ENCODE measurements around the gene NKX3-2. TPM values are rescaled to one million over a fixed set of nuclear protein-coding genes. Genes with fewer than 3 reads are reported as not detected.

NKX3-2 gene
- total and polyA plus RNA-seq, 8 donors, result 0.06 to 4.6 (median 0.24) TPM; not detected in 2

DNA sequence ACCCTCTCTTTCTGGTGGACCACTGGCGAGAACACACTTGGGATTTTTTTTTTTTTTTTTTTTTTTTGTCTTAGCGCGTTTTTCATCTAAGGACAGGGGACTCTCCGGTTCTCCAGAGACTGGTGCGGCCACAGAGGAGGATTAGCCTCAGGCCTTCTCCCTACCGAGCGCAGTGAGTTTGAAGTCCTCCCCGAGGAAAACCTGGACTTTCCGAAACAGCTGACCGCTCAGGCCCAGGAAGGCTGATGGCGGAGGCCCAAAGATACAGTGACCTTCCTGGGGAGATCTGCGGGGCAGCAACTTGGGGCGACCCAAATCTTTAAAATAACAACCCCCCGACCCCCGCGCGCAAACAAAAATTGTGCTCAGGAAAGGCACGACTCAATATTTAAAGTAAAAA, 9.2 kb downstream of the NKX3-2 start:
- H3K27me3 ChIP-seq, result peaks cover 35 to 100% (median 98%) of the 10 kb centered on the region in 3 donors
- no peaks in the 10 kb centered on the region for H3K36me3 ChIP-seq
- no peak overlapping the region for H3K4me3 ChIP-seq
- no peak overlapping the region for H3K27ac ChIP-seq
- H3K4me1 ChIP-seq, result peaks cover 6 to 49% (median 20%) of the 10 kb centered on the region in 4 donors
- WGBS, 5 donors, result 5 to 12% (median 9%) methylated on average over 17 to 18 of the region's 18 CpGs
- H3K9me3 ChIP-seq, result peaks cover 0 to 16% (median 4%) of the 10 kb centered on the region in 4 donors
- intact Hi-C loops (cut with DNase I; ENCODE audit: low total_unique reads), result no loop called here
- DNase-seq, result no peak
- TF ChIP-seq POLR2AphosphoS5 (IDR thresholded peaks at IDR 0.05), result no peak
- TF ChIP-seq POLR2A (IDR thresholded peaks at IDR 0.05), result no peak
- no peak for TF ChIP-seq EP300 (IDR thresholded peaks at IDR 0.05)
- TF ChIP-seq, protein P1, sequence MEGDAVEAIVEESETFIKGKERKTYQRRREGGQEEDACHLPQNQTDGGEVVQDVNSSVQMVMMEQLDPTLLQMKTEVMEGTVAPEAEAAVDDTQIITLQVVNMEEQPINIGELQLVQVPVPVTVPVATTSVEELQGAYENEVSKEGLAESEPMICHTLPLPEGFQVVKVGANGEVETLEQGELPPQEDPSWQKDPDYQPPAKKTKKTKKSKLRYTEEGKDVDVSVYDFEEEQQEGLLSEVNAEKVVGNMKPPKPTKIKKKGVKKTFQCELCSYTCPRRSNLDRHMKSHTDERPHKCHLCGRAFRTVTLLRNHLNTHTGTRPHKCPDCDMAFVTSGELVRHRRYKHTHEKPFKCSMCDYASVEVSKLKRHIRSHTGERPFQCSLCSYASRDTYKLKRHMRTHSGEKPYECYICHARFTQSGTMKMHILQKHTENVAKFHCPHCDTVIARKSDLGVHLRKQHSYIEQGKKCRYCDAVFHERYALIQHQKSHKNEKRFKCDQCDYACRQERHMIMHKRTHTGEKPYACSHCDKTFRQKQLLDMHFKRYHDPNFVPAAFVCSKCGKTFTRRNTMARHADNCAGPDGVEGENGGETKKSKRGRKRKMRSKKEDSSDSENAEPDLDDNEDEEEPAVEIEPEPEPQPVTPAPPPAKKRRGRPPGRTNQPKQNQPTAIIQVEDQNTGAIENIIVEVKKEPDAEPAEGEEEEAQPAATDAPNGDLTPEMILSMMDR (IDR thresholded peaks at IDR 0.05), result no peak

DNA sequence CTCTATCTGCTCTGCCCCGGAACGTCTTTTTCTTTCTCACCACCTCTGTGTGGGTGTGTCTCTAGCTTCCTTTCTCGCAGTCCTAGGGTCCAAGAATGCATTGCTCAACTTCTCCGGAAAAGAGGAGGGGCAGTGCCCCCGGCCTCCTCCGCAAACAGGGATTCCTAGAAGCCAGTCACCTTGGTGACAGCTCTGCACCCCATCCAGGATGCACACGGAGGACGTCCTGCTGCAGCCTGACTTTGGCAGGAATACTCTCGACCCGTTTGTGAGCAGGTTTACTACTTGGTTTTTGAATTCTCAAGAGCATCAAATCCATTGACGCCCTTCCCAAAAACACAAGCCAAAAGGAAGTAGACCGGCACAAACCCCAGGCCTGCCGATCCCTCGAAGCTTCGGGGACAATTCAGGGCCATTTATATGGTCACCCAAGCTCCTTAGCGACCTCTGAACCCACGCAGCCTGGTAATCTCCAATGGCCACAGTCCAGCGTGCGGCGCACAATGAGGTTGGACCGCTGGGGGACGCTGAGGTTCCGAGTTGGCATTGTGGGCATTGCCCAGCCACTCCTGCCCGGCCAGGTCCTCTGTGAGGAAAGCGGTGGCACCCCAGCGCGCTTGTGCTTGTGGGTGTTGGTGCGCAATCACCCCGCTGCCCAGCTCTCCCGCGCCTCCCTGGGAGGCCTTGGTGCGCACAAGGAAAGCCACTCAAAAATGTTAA, 9.8 kb downstream of the NKX3-2 start:
- H3K27me3 ChIP-seq, result peaks cover 32 to 100% (median 98%) of the 10 kb centered on the region in 3 donors

DNA sequence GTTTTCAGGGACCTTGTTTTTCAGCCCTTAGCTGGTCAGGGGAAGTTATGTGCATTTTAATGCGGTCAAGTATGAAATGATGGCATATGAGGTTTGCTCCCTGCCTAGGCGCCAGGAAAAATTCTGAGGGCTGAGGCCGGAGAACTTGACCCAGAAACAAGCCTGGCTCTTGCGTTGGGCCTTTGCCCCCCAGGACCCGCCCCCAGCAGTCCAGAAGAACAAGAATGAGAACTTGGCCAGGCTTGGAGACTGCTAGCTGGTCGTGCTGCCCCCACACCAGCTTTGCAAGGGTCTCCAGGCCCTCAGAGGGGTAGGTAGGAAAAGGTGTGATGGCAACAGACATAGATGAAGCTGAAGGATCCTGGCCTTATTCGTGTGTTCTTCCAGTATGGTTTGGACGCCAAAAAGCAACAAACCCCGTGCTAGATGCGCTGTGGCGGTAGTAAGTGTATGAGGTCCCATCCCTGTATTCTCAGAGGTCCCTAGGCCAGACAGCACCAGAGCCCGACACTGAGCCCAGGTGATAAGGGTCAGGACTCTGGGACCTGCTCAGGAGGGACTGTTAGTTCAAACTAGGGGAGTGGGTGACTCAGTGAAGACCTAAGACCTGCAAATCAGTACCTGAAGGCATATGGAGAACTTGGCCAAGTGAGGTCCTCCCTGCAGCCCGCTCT, 10.5 kb downstream of the NKX3-2 start:
- intact Hi-C loops (cut with DNase I; ENCODE audit: low total_unique reads), result no loop called here
- Histone ChIP-seq H3K36me3 (no peaks in the 10 kb centered on the region), H3K27me3 (peaks cover 39 to 100% (median 98%) of the 10 kb centered on the region in 3 donors), H3K4me3 (no peak overlapping the region), H3K27ac (no peak overlapping the region), H3K9me3 (peaks cover 0 to 10% (median 4%) of the 10 kb centered on the region in 4 donors), H3K4me1 (peaks cover 0 to 44% (median 16%) of the 10 kb centered on the region in 4 donors)
- TF ChIP-seq EP300 (IDR thresholded peaks at IDR 0.05) (no peak), POLR2A (IDR thresholded peaks at IDR 0.05) (no peak), POLR2AphosphoS5 (IDR thresholded peaks at IDR 0.05) (no peak)
- TF ChIP-seq, protein P1 (IDR thresholded peaks at IDR 0.05), result no peak
- 9 to 14% (median 12%) methylated on average over 13 of the region's 13 CpGs for WGBS, 5 donors
- no peak for DNase-seq

More for the DNA sequence above, 9.8 kb downstream of the NKX3-2 start:
- H3K4me3 ChIP-seq, result no peak overlapping the region
- TF ChIP-seq, protein P1 (IDR thresholded peaks at IDR 0.05), result no peak
- no peak for TF ChIP-seq POLR2AphosphoS5 (IDR thresholded peaks at IDR 0.05)
- no peak overlapping the region for H3K27ac ChIP-seq
- H3K4me1 ChIP-seq, result peaks cover 0 to 45% (median 17%) of the 10 kb centered on the region in 4 donors
- WGBS, 5 donors, result 5 to 6% (median 5%) methylated on average over 28 to 32 of the region's 32 CpGs
- intact Hi-C loops (cut with DNase I; ENCODE audit: low total_unique reads), result no loop called here
- peaks cover 0 to 10% (median 4%) of the 10 kb centered on the region in 4 donors for H3K9me3 ChIP-seq
- no peak for DNase-seq
- H3K36me3 ChIP-seq, result no peaks in the 10 kb centered on the region

DNA sequence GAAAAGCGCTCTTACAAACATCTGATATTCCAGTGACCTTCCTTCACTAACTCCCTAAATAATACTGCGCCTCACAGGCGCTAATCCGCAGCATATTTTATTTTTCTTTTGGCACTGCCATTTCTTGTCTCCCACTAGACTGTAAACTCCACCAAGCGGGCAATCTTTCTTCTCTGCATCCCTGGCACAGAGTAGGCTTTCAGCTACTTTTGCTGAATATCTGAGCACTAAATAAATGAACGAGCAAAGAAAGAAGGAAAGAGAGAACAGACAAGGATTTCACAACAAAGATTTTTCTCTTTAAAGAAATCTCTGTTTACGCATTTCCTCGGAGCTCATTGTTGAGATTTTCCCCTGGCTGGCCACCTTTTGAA, 12.7 kb downstream of the NKX3-2 start:
- peaks cover 31 to 100% (median 98%) of the 10 kb centered on the region in 3 donors for H3K27me3 ChIP-seq

More for the DNA sequence above, 12.7 kb downstream of the NKX3-2 start:
- Histone ChIP-seq H3K4me1 (peaks cover 0 to 49% (median 22%) of the 10 kb centered on the region in 4 donors), H3K4me3 (no peak overlapping the region), H3K27ac (no peak overlapping the region), H3K9me3 (no peaks in the 10 kb centered on the region), H3K36me3 (no peaks in the 10 kb centered on the region)
- no peak for DNase-seq
- TF ChIP-seq, protein P1 (IDR thresholded peaks at IDR 0.05), result no peak
- TF ChIP-seq EP300 (IDR thresholded peaks at IDR 0.05) (no peak), POLR2AphosphoS5 (IDR thresholded peaks at IDR 0.05) (no peak), POLR2A (IDR thresholded peaks at IDR 0.05) (no peak)
- intact Hi-C loops (cut with DNase I; ENCODE audit: low total_unique reads), result no loop called here
- 18 to 31% (median 28%) methylated on average over 8 of the region's 8 CpGs for WGBS, 5 donors
